ENCODE results near the gene HOXB1.

HOXB1 gene

GRCh38 chr17:48488548-48489106 lies 42.2 kb downstream of the HOXB1 start:
- H3K27me3 ChIP-seq (ENCODE audit: insufficient read depth, poor library complexity, severe bottlenecking) = no peaks in the 10 kb centered on the region
- no peak for ATAC-seq (ENCODE audit: low read depth)
- no peak overlapping the region for H3K4me3 ChIP-seq (ENCODE audit: severe bottlenecking)
- peaks cover 36% of the 10 kb centered on the region for H3K4me1 ChIP-seq (ENCODE audit: insufficient read depth, poor library complexity, severe bottlenecking)
- DNase-seq (ENCODE audit: low spot score) = no peak
- H3K36me3 ChIP-seq (ENCODE audit: low read depth) = no peaks in the 10 kb centered on the region
- no peak overlapping the region for H3K27ac ChIP-seq (ENCODE audit: poor library complexity, severe bottlenecking)
- no peak for TF ChIP-seq CTCF (IDR thresholded peaks at IDR 0.05; ENCODE audit: poor library complexity, severe bottlenecking)
- H3K9me3 ChIP-seq (ENCODE audit: severe bottlenecking) = no peaks in the 10 kb centered on the region

DNA sequence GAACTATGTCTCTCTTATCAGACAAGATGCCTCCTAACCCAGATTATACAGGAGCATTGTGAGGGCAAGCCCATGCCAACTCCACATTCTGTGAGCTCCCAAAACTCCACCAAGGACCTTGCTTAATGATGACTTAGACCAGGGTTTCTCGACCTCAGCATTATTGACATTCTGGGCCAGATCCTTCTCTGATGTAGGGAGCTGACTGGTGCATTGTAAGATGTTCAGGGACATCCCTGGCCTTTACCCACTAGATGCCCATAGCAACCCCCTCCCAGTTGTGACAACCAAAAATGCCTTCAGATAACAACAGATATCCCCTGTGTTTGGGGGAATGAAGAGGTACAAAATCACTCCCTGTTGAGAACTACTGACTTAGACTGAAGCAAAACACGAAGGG lies 43.6 kb downstream of the HOXB1 start:
- H3K27ac ChIP-seq (ENCODE audit: poor library complexity, severe bottlenecking) = peak overlapping the region; percentile 99

GRCh38 chr17:48486557-48486956 lies 44.3 kb downstream of the HOXB1 start:
- no peaks in the 10 kb centered on the region for H3K27me3 ChIP-seq (ENCODE audit: insufficient read depth, poor library complexity, severe bottlenecking)
- peak; percentile 75 for ATAC-seq (ENCODE audit: low read depth)
- H3K36me3 ChIP-seq (ENCODE audit: low read depth) = no peaks in the 10 kb centered on the region
- H3K4me1 ChIP-seq (ENCODE audit: insufficient read depth, poor library complexity, severe bottlenecking) = peaks cover 49% of the 10 kb centered on the region
- H3K4me3 ChIP-seq (ENCODE audit: severe bottlenecking) = no peak overlapping the region
- TF ChIP-seq CTCF (IDR thresholded peaks at IDR 0.05; ENCODE audit: poor library complexity, severe bottlenecking) = peak; percentile 39
- H3K9me3 ChIP-seq (ENCODE audit: severe bottlenecking) = no peaks in the 10 kb centered on the region
- H3K27ac ChIP-seq (ENCODE audit: poor library complexity, severe bottlenecking) = peak overlapping the region; percentile 99
- DNase-seq (ENCODE audit: low spot score) = peak; percentile 90

More for the DNA sequence above, 43.6 kb downstream of the HOXB1 start:
- H3K36me3 ChIP-seq (ENCODE audit: low read depth) = no peaks in the 10 kb centered on the region
- ATAC-seq (ENCODE audit: low read depth) (no peak), DNase-seq (ENCODE audit: low spot score) (no peak)
- no peak overlapping the region for H3K4me3 ChIP-seq (ENCODE audit: severe bottlenecking)
- H3K9me3 ChIP-seq (ENCODE audit: severe bottlenecking) = no peaks in the 10 kb centered on the region
- H3K4me1 ChIP-seq (ENCODE audit: insufficient read depth, poor library complexity, severe bottlenecking) = peaks cover 49% of the 10 kb centered on the region
- H3K27me3 ChIP-seq (ENCODE audit: insufficient read depth, poor library complexity, severe bottlenecking) = no peaks in the 10 kb centered on the region
- TF ChIP-seq CTCF (IDR thresholded peaks at IDR 0.05; ENCODE audit: poor library complexity, severe bottlenecking) = no peak

DNA sequence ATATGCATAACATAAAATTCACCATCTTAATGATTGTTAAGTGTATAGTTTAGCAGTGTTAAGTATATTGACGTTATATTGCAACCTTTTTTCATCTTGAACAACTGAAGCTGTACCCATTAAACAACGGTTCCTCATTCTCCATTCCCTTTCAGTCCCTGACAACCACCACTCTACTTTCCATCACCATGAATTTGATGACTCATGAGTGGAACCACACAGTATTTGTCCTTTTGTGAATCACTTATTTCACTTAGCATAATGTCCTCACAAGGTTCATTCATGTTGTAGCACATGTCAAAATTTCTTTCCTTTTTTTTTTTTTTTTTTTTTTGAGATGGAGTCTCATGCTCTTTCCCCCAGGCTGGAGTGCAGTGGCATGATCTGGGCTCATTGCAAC lies 46.0 kb downstream of the HOXB1 start:
- Histone ChIP-seq H3K27ac (ENCODE audit: poor library complexity, severe bottlenecking) (peak overlapping the region; percentile 99), H3K4me3 (ENCODE audit: severe bottlenecking) (no peak overlapping the region), H3K36me3 (ENCODE audit: low read depth) (no peaks in the 10 kb centered on the region), H3K4me1 (ENCODE audit: insufficient read depth, poor library complexity, severe bottlenecking) (peaks cover 49% of the 10 kb centered on the region), H3K9me3 (ENCODE audit: severe bottlenecking) (no peaks in the 10 kb centered on the region), H3K27me3 (ENCODE audit: insufficient read depth, poor library complexity, severe bottlenecking) (no peaks in the 10 kb centered on the region)
- TF ChIP-seq CTCF (IDR thresholded peaks at IDR 0.05; ENCODE audit: poor library complexity, severe bottlenecking) = no peak
- DNase-seq (ENCODE audit: low spot score) (no peak), ATAC-seq (ENCODE audit: low read depth) (no peak)

- Histone ChIP-seq H3K27me3 (ENCODE audit: insufficient read depth, poor library complexity, severe bottlenecking) (no peaks in the 10 kb centered on the region), H3K9me3 (ENCODE audit: severe bottlenecking) (no peaks in the 10 kb centered on the region), H3K4me1 (ENCODE audit: insufficient read depth, poor library complexity, severe bottlenecking) (peaks cover 49% of the 10 kb centered on the region), H3K4me3 (ENCODE audit: severe bottlenecking) (no peak overlapping the region), H3K36me3 (ENCODE audit: low read depth) (no peaks in the 10 kb centered on the region), H3K27ac (ENCODE audit: poor library complexity, severe bottlenecking) (peak overlapping the region; percentile 99)
- no peak for TF ChIP-seq CTCF (IDR thresholded peaks at IDR 0.05; ENCODE audit: poor library complexity, severe bottlenecking)
- DNase-seq (ENCODE audit: low spot score) = no peak
- ATAC-seq (ENCODE audit: low read depth) = no peak
Measured at GRCh38 chr17:48484256-48484655, 46.6 kb downstream of the HOXB1 start.
